OCI-LY1 (cell line): ENCODE measurements around the gene IDH1.

Experiments
- H2AFZ ChIP-seq: fragments of 200-600 bp; sonication (generic), shearing (Covaris generic); 2 replicates; pipeline ENCODE4 v1.6.0; 2014; ENCODE audit warnings: antibody characterized with exemption, mild to moderate bottlenecking, low read length
- H3F3A ChIP-seq: fragments of 200-600 bp; sonication (generic), shearing (Covaris generic); 2 replicates; pipeline ENCODE4 v1.6.0; 2014; ENCODE audit warnings: mild to moderate bottlenecking, antibody characterized with exemption, low read length, moderate library complexity; ENCODE audit not compliant: insufficient read depth
- H3K27ac ChIP-seq: fragments of 200-600 bp; sonication (generic); 2 replicates; pipeline ENCODE4 v1.5.1; 2014; ENCODE audit warnings: low read length, mixed run types, mild to moderate bottlenecking, low read depth; ENCODE audit not compliant: poor library complexity, severe bottlenecking
- H3K27me3 ChIP-seq: fragments of 200-600 bp; sonication (generic); 2 replicates; pipeline ENCODE4 v1.6.0; 2014; ENCODE audit warnings: antibody characterized with exemption, mild to moderate bottlenecking, low read length, moderate library complexity; ENCODE audit not compliant: insufficient read depth
- H3K36me3 ChIP-seq: fragments of 200-600 bp; sonication (generic); 2 replicates; pipeline ENCODE4 v1.6.1; 2014; ENCODE audit warnings: mild to moderate bottlenecking, antibody characterized with exemption, low read length, moderate library complexity, mixed read lengths; ENCODE audit not compliant: insufficient read depth
- H3K4me1 ChIP-seq: fragments of 200-600 bp; sonication (generic); 2 replicates; pipeline ENCODE4 v1.5.1; 2014; ENCODE audit warnings: mild to moderate bottlenecking, low read length, moderate library complexity; ENCODE audit not compliant: insufficient read depth, severe bottlenecking
- H3K4me2 ChIP-seq: fragments of 200-600 bp; sonication (generic), shearing (Covaris generic); 2 replicates; pipeline ENCODE4 v1.6.1; 2014; ENCODE audit warnings: low read length
- H3K4me3 ChIP-seq: fragments of 200-600 bp; sonication (generic); 2 replicates; pipeline ENCODE4 v1.5.1; 2014; ENCODE audit warnings: low read length, low read depth, mild to moderate bottlenecking, mixed read lengths; ENCODE audit not compliant: poor library complexity, severe bottlenecking
- H3K79me2 ChIP-seq: fragments of 200-600 bp; shearing (Covaris generic); 2 replicates; pipeline ENCODE4 v1.6.1; 2016; ENCODE audit warnings: mixed run types, low read length, mixed read lengths; ENCODE audit not compliant: insufficient read depth
- H3K9ac ChIP-seq: fragments of 200-600 bp; sonication (generic), shearing (Covaris generic); 2 replicates; pipeline ENCODE4 v1.6.1; 2014; ENCODE audit warnings: mild to moderate bottlenecking, low read length, mixed read lengths
- H3K9me2 ChIP-seq: fragments of 200-600 bp; sonication (generic), shearing (Covaris generic); 2 replicates; pipeline ENCODE4 v1.6.1; 2014; ENCODE audit warnings: low read depth, mild to moderate bottlenecking, low read length, mixed read lengths
- H3K9me3 ChIP-seq: fragments of 200-600 bp; shearing (Covaris generic); 2 replicates; pipeline ENCODE4 v1.6.1; 2014; ENCODE audit warnings: low read length, mixed read lengths
- H4K20me1 ChIP-seq: fragments of 200-600 bp; sonication (generic), shearing (Covaris generic); 2 replicates; pipeline ENCODE4 v1.6.0; 2016; ENCODE audit warnings: mild to moderate bottlenecking, low read length; ENCODE audit not compliant: insufficient read depth
- CTCF ChIP-seq: fragments of 200-600 bp; sonication (generic), shearing (Covaris generic); IDR thresholded peaks from 2 replicates; pipeline ENCODE4 v1.5.1; 2017; ENCODE audit warnings: mild to moderate bottlenecking, antibody characterized with exemption, low read length, moderate library complexity, mixed read lengths
- EZH2 ChIP-seq: fragments of 200-600 bp; sonication (generic), shearing (Covaris generic); IDR thresholded peaks from 2 replicates; pipeline ENCODE4 v1.8.0; 2017; ENCODE audit warnings: borderline replicate concordance, mixed run types, mild to moderate bottlenecking, antibody characterized with exemption, low read length, moderate library complexity, mixed read lengths

Gene IDH1

GRCh38 chr2:208250388-208250787 is 4.5 kb downstream of the IDH1 start:
- H3F3A ChIP-seq, result no peaks in the 10 kb centered on the region
- no peak overlapping the region for H3K4me3 ChIP-seq
- no peaks in the 10 kb centered on the region for H4K20me1 ChIP-seq
- no peak overlapping the region for H2AFZ ChIP-seq
- no peaks in the 10 kb centered on the region for H3K9me3 ChIP-seq
- TF ChIP-seq CTCF (no peak), EZH2 (no peak)
- H3K4me2 ChIP-seq, result no peak overlapping the region
- no peaks in the 10 kb centered on the region for H3K9me2 ChIP-seq
- H3K27me3 ChIP-seq, result no peaks in the 10 kb centered on the region
- no peak overlapping the region for H3K9ac ChIP-seq
- no peaks in the 10 kb centered on the region for H3K79me2 ChIP-seq
- H3K27ac ChIP-seq, result no peak overlapping the region
- peaks cover 9% of the 10 kb centered on the region for H3K4me1 ChIP-seq
- peaks cover 80% of the 10 kb centered on the region for H3K36me3 ChIP-seq

GRCh38 chr2:208249296-208249695 is 5.6 kb downstream of the IDH1 start:
- Histone ChIP-seq H3K27me3 (no peaks in the 10 kb centered on the region), H3K9me2 (no peaks in the 10 kb centered on the region), H3K79me2 (no peaks in the 10 kb centered on the region), H3K36me3 (peaks cover 90% of the 10 kb centered on the region), H3K4me2 (no peak overlapping the region), H3K9me3 (no peaks in the 10 kb centered on the region), H3F3A (no peaks in the 10 kb centered on the region), H3K9ac (no peak overlapping the region), H3K4me3 (no peak overlapping the region), H3K27ac (no peak overlapping the region), H2AFZ (no peak overlapping the region), H4K20me1 (no peaks in the 10 kb centered on the region), H3K4me1 (peaks cover 9% of the 10 kb centered on the region)
- no peak for TF ChIP-seq CTCF
- TF ChIP-seq EZH2, result no peak

GRCh38 chr2:208248601-208249000 is 6.3 kb downstream of the IDH1 start:
- H3K36me3 ChIP-seq, result peaks cover 95% of the 10 kb centered on the region
- H3K4me1 ChIP-seq, result peaks cover 4% of the 10 kb centered on the region
- H4K20me1 ChIP-seq, result no peaks in the 10 kb centered on the region
- no peak overlapping the region for H3K4me3 ChIP-seq
- no peaks in the 10 kb centered on the region for H3K79me2 ChIP-seq
- H3F3A ChIP-seq, result no peaks in the 10 kb centered on the region
- TF ChIP-seq EZH2, result no peak
- H3K9me2 ChIP-seq, result no peaks in the 10 kb centered on the region
- no peaks in the 10 kb centered on the region for H3K9me3 ChIP-seq
- no peak overlapping the region for H3K27ac ChIP-seq
- H2AFZ ChIP-seq, result no peak overlapping the region
- no peak overlapping the region for H3K9ac ChIP-seq
- no peak overlapping the region for H3K4me2 ChIP-seq
- H3K27me3 ChIP-seq, result no peaks in the 10 kb centered on the region

- H3K79me2 ChIP-seq, result no peaks in the 10 kb centered on the region
- no peaks in the 10 kb centered on the region for H3F3A ChIP-seq
- H3K9me2 ChIP-seq, result no peaks in the 10 kb centered on the region
- H2AFZ ChIP-seq, result no peak overlapping the region
- H3K4me2 ChIP-seq, result no peak overlapping the region
- no peaks in the 10 kb centered on the region for H3K9me3 ChIP-seq
- no peak overlapping the region for H3K4me3 ChIP-seq
- no peak for TF ChIP-seq CTCF
- TF ChIP-seq EZH2, result no peak
- H3K36me3 ChIP-seq, result peaks cover 93% of the 10 kb centered on the region
- H3K27me3 ChIP-seq, result no peaks in the 10 kb centered on the region
- no peaks in the 10 kb centered on the region for H4K20me1 ChIP-seq
- H3K4me1 ChIP-seq, result no peaks in the 10 kb centered on the region
- no peak overlapping the region for H3K27ac ChIP-seq
- H3K9ac ChIP-seq, result no peak overlapping the region
Measured at GRCh38 chr2:208245746-208246145, 9.1 kb downstream of the IDH1 start.
